Activated CD4-positive, CD25-positive, alpha-beta regulatory T cell treated with anti-CD3 and anti-CD28 coated beads, Interleukin-2, amount 50 U/mL, for 72 hours (primary cell): ENCODE results near the gene TTLL11.

ENCODE experiments used
- DNase-seq: peaks from one replicate; pipeline ENCODE4 v3.0.0; 2021

TTLL11 gene

DNA sequence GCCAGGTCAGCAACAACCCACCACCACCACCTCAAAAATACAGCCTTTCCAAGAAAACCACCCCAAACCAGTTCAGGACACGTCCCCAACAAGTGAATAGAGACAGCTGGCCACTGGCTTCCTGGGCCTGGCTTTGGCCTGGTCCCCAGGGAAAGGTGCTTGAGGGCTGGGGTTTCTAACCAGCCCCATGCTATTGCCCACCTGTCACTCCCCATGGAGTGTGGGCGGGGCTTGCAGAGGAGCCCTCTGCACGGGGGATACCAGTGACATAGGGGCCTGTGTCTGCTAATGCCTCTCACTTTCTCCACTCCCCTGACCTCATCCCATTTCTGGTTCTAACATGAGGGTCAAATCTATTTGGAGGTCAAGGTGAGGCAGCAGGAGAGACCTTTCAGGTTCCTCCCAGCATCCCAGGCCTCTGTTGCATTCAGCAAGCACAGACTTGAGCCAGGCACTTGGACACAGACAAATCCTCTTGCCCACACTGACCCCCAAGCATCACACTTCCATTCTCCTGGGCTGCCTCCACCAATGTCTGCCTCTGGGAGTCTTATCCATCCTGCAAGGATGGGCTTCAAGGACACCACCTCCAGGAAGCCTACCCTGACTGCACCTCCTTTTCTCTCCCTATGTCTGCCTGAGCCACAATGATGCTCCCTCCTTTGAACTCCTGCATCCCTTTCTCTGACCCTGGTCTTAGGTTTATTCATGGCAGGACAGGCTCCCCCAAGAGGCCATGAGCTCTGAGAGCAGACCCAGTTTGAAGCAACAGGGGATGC lies 16.1 kb upstream of the TTLL11 start:
- DNase-seq = no peak

DNA sequence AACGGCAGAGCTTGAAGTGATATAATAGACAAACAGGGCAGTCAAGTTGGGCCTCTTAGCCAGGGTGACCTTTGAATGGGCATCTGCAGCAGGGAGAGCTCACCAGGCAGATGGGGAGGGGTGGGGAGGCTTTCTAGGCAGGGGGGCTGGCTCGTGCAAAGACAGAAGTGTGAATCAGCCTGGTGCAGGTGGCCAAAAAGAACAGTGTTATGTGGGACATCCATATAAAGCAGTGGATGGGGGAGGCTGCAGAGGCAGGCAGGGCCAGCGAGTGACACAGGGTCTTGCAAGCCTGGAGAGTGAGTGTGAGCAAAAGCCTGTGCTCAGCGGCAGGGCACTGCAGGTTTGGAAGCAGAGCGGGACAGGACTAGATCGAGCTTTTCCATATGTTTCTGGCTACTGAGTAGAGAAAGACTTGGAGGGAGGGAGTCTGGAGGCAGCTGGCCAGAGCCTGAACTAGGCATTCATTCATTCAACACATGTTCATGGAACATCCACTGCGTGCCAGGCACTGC lies 14.2 kb upstream of the TTLL11 start:
- no peak for DNase-seq

DNA sequence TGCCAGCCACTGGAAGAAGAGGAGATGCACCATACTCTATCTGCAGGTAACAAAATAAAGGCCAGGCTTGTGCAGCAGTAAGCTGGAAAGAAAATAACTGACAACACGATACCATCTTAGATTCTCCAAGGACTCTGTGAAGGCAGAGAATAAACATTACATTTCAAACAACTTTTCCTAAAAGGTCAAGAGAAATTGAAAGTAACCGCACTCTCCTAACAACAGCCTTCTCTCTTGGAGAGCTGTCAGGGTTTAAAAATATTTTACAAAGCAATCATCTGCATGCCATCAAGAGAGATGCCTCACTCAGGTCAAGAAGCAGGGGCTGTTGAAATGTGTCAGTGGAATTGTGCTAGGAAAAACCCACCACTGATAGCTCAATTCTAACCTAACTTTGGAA lies 13.5 kb upstream of the TTLL11 start:
- no peak for DNase-seq

DNA sequence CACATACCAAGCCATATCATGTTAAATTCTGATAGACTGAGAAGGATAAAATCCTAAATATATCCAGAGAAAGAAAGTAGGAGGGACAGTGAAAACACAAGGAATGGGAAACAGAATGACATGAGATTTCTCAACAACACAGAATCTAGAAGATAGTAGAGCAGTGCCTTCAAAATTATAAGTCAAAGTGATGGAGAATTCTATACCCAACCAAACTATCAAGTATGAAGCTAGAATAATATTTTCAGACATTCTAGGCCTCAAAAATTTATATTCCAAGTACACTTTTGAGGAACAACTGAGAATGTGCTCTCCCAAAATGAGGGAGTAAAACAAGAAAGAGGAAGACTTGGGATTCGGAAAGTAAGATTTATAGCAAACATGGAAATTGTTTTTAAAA lies 10.9 kb upstream of the TTLL11 start:
- DNase-seq = no peak

DNA sequence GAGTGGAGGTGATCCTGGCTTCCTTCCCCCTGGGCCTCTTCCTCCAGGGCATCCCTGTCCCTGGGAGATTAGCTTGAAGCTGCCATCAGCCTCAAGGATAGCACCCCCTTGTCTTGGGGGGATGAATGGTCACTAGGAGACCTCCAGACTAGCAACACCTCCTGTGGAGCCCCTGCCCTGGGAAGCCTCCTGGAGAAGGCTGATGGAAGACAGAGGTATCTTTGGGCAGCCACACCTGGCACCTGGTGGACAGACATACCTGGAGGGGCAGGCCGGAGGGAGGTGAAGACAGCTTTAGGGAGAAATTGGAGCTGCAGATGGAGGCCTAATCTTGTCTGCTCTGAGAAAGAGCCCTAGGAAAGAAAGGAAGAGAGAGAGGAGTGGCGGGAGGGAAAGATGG lies 9.0 kb upstream of the TTLL11 start:
- no peak for DNase-seq

DNA sequence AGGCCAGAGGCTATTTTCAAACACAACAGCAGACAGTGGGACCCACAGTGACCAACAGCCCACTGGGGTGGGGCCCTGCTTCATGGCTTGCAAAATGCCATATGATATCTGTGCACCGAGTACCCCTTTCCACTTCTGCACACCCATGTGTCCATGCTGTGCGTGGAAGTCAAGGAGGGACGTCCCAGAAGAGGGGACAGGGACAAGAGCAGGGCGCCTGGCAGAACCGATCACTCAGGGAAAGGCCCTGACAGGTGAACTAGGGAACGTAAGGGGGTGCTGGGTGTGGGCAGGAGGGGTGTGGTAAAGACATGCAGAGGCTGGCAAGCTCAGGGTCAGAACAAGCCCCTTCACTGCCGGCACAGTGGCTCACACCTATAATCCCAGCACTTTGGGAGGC lies 7.6 kb upstream of the TTLL11 start:
- DNase-seq = no peak

DNA sequence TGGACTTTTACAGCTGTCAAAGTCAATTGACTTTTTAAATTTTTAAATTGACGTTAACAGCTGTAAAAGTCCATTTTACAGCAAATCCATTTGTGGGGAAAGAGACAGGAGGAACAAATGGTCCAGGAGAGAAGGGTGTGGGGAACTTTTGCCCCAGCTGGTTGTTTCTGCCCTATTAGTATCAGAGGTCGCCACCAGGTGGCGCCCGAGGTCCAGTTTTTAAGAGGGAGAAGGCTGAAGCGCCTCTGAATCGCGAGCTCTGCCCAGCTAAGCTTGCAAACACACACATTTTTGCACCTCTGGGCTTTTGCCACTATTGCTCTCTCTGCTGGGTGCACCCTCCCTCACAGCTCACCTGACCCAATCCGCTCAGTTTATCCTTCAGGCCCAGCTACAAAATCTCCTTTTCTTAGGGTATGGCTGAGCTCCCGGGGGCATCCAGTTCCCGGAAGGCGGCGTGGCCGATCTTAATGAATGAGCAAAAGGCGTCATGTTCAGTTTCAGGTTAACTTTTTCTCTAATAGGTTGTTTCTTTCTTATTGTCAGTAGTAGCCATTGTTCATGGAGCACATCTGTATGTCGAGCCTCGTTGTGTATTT lies 6.3 kb upstream of the TTLL11 start:
- DNase-seq = peak; percentile 83

DNA sequence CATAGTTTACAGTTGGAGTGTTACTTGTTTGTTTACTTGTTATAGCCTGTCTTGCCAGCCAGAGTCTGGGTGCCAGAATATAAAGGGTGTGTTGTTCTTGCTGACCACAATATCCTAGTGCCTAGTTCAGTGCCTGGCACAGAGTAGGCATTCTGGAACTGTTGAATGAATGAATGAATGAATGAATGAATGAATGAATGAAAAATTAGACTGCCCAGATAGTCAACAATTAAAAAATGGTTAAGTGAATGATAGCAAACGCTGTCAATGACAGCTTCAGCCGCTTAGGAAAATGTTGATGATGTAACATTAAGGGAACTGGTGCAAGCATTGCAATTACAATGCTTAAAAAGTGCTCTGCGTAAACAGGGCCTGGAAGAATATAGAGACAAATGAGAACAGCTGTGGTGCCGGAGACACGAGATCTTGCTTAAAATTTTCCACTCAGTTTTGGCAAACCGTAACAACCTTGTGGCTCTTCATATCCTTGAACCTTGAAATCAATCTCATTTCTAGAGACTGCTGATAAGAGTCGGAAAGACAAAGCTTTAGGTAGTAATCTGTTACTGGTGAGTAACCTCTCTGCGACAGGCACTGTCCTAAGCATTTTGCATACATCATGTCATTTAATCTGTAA lies 4.7 kb upstream of the TTLL11 start:
- DNase-seq = no peak

DNA sequence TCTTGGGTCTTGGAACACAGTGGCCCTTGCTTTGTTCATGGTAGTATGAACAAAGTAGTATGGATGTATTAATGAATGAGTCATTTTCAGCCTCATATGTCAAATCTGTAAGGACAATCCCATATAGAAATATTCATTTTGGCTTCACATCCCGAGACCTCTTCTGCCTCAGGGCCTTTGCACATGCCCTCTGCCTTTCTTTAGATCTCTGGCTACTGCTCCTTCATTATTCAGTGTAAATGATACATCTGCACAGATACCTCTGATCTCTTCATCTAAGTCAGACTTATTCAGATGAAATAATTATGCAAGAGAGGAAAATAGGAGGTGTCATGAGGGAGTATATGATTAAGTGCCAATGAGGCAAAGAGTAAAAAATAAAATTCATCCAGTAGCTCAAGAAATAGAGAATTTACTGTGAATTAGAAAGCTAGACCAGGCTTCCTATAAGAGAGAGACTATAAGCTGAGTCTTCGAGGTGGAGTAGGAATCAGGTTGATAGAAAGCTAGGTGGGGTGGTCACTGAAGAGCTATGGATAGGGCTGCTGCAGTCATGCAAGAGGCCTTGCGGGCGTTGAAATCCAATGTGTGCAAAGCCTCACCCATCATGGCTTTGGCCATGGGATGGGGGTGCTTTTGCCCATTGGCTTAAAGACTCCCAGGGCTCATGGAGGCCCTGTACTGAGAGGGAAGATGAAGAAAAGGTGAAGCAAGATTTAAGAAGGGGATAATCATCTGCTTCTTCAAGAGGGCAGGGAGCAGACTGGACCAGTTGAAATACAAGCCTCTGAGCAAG lies 3.7 kb upstream of the TTLL11 start:
- no peak for DNase-seq

DNA sequence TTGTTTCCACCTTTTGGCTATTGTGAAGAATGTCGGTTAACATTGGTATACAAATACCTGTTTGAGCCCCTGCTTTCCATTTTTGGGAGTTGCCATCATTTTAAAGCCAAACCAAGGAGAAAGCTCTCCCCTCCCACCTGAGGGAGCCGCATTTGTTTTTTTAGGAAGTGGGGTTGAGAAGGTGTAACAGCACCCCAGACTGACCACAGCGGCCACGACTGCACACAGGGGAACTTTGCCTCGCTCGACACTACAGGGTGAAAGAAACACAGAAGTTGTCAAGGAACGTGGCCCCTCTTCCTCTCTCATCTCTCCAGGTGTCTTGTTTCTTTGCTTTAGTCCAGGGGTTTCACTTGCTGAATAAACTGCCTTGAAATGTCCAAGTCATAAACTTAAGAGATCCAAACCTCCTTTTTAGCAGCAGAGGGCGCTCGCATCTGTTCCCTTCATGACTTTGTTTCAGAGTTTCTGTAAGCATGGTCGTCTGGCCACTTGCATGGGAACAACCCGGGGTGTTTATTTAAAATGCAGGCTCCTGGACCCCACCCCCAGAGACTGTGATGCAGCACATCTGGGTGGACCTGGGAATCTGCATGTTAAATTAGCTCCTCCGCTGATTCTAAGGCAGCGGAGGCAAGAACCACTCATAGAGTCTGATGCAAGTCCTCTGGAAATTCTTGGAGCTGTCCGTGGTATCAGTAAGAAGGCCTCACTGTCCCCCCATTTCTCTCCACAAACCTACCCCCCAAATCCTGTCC lies 2.1 kb upstream of the TTLL11 start:
- peak; percentile 50 for DNase-seq

DNA sequence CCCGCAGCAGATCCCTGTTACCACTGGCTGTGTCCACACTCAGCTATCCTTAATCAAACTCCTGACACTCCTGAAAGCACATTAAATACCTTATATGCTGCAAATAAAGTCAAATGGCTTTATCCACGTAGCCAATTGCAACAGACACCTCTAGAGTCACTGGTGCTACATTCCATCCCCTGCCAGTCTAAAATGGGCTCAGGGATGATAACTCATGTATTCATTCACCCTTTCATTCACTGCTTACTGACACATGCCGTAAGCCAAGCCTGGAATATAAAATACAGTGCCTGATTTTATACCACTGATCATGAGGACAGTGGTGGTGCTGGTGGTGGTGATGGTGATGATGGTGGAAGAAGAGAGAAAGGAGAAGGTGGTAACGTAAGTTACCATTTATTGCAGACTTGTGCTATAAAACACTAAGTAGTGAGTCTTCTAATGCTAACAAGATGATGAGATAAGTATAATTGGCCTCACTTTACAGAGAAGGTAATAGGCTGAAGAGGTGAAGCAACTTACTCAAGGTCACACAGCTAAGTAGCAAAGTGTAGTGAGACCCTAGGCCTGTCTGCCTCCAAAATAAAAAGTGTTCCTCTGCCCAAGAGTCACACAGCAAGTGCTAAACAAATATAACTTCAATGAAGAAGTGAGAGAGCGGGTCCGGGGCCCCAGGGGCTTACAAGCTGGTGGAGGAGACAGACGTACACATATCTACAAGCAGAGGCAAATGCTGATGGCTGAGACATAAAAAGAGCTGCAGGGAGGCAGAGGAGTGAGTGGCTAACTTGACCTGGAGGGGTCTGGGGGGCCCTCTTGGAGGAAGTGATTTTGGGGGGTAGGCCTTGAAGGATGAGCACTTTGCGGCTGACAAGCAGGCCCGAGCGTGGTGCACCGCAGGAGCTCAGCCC lies 1.2 kb downstream of the TTLL11 start:
- no peak for DNase-seq

DNA sequence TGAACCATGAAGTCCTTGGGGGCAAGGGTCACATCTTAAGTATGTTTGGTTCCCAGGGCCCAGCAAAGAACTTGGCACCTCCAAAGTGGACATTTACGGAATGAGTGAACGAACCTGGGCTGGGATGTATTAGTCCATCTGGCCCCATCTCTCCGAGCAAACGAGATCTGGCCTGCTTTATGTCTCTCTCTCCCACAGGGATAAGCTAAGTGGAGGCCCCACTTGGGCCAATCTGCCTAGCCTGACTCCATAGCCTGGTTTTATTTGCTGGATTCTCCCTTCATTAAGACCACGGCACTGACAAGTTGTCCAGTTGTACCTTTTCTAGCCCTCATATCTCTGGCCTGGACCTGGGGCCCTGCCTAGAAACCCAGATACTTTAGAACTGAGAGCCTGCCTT lies 2.1 kb downstream of the TTLL11 start:
- no peak for DNase-seq

DNA sequence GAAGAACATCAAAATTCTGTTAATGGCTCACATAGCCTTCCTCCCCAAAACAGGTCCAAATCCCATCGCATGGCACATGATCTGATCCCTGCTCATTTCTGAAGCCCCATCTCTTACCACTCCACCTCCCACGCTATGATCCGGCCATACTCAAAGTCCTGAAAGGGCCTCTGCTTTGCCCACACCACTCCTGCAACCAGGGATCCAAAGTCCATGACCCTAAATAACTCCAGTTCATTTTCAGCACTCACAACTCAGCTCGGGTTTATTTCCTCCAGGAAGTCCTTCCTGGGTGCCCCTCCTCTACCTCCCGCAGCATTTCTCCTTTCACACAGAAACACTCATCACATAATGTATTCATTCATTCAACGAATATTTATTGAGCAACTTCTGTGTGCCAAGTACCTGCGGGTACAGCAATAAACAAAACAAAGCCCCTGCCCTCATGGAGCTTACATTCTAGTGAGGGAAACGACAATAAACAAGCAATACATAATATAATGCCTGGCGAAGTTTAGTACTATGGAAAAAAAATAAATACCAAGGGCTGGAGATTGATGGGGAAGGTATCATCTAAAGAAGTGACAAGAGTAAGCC lies 2.7 kb downstream of the TTLL11 start:
- no peak for DNase-seq

DNA sequence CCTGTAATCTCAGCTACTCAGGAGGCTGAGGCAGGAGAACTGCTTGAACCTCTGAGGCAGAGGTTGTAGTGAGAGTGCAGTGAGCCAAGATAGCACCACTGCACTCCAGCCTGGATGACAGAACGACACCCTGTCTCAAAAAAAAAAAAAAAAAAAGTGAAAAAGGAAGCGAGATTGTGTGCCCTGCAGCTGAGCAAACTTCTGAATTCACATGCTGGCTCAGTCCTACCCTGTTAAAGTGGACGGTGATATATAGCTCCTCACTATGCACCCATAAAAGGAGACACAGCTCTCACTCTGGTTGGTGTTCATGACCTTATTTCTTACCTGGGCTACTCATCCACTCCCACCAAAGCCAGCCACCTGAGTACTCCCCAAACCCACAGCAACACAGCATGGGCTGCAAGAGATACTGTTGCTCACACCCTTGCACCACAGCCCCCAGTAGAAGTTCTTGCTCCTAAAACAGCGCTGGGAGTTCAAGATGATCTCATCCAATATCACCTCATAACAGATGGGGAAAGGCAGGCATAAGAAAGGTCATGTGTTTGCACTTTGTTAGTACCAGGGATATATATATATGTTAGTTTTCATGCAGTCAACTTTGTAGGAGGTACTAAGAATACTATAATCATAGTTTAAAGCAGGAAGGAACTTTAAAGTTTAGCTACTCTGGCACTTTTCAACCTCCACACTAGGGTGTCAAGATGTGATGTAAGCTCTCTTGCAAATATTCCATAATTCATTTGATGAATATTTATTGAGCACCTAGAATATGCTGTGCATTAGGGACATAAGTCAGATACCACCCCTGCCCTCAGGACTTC lies 4.0 kb downstream of the TTLL11 start:
- DNase-seq = no peak

DNA sequence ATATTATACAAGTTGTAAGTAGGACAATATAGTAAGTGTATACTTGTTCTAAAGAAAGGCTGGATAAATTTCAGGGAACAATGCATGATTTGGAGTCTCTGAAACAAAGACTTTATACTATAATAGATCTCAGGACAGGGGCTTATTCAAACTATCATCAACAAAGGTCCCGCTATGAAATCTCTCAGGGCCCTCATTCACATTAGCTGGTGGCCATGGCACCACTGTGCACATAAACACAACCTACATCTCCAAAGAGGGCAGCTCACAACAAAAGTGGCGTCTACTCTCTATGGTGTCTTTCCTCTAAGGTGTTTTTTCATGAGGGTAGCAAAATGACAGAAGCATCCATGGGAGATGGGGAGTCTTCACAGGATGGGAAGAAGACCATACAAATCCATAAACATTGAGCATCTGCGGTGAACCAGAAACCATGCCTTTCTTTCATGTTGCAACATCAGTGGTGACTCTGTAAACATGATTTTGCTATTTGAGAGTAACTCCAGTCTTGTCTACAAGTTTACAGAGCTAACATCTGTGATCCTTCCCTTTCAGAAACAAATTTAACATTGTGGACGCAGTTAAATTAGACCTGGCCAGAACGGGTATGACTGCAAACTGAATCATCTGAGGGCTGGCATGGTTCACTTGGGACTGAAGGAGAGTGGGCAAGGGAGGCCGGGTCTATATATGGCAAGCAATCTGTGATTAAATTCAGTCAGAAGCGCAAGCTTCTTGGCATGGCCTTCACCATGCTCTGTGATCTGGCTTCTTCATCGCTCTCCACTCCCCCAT lies 5.5 kb downstream of the TTLL11 start:
- no peak for DNase-seq

DNA sequence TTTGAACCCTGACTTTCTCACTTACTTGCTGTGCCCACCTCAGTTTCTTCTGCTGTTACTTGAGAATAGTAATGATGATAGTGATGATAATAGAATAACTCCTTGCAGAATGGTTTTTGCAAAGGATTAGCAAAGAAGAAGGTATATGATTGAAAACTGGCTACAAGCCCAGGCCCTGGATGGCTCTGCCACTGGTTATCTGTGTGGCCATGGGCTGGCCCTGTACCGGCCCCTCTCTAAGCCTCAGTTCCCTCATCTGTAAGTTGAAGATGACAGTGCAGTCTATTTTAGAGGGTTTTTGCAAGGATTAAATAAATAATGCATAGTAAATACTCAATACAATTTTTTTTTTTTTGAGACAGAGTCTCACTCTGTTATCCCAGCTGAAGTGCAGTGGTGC lies 6.2 kb downstream of the TTLL11 start:
- no peak for DNase-seq

DNA sequence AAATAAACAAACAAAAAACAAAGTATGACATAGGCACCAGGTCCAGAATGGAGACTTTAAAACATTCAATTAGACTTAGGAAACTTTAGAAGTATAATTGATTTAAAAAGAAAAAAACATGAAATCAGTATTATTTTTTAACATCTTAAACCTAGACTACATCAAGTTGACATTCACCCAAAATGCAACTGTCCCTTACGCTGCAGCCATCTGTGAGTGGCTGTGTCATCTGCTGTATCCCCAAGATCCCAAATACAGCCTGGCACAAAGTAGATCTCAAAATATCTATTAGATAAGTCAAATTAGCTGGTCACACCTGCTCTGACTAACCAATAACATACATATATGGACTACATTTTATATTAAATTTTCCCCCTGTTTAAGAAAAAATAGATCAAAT lies 7.8 kb downstream of the TTLL11 start:
- no peak for DNase-seq

DNA sequence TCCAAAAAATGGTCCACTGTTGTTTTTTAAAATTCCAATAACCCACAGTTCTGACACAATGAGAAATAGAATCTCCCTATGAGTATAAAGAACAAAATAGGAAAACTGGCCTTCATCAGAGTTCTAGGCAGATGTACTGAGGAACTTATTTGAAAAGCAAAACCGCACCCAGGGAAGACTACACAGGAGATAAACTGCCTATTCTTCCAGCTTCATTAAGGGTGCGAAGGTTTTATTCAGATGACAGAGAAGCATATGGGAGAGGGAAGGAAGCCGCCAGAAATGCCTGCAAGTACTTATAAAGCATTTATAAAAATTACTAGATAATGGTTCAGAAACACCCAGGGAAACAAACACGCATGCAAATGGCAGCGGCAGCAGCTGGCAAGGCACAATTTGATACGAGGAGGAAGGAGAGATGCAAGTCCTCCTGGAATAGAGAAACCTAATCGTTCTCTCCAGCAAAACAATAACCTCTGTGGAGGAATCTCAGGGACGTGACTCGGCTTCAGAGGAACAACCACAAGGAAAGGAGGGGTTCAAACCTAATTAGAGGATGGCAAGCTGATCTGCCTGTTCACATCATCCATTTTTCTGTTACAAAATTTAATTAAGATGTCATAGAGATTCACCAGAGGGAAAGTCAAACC lies 9.0 kb downstream of the TTLL11 start:
- DNase-seq = no peak

DNA sequence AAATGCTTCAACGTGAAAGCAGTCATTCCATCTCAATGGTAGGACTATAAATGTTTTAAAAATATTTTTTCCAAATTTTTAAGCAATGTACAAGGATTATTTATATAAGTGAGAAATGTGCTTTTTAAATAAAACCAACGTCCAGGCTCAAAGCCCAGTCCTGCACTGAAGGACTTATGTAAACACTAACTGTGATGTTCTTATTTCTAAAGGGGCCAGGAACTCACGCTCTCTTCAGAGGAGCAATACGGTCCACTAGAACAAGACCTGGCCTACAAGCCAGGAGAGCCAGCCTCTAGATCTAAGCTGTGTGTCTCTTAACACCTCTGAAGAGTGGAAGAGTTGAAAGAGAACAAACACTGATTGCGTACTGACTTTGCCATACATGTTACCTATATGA lies 12.1 kb downstream of the TTLL11 start:
- no peak for DNase-seq
